HG02884 (cell line): ENCODE results near the gene LRRC28.

Experiments used
- ATAC-seq: cut with Tn5 transposase; IDR thresholded peaks from one replicate; pipeline ENCODE4 v1.9.1; 2021; ENCODE audit warnings: mild to moderate bottlenecking, moderate library complexity; ENCODE audit not compliant: unreplicated experiment

LRRC28 gene

GRCh38 chr15:99341786-99342185 is 90.5 kb downstream of the LRRC28 start:
- no peak for ATAC-seq

GRCh38 chr15:99343208-99343607 is 91.9 kb downstream of the LRRC28 start:
- no peak for ATAC-seq

DNA sequence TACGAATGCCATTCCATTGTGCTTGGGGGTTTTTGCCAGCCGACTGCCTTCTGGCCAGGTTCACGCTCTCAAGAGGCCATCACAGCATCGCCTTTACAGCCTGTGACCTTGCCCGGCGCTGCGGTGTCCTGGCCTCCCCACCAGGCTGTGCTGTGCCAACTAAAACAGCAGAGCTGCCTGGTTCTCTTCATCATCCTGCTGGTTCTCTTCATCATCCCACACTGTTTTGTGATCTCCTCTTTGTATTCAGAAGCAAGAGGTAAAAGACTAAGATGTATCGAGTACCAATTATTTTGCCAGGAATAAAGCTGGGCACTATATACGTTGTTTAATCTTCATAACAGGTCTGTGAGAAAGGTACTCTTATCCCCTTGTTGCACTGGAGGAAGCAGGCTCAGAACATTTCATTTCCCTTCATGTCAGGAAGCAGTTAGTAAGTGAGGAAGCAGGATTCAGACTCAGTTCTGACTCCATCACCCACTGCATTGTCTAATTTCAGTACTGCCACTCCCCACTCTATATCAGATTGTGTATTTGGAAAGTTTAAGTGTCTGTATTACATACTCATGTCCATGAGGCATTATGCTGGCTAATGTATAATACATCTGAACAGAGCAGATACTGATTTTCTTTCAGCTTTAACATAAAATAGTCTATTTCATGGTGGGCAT is 92.7 kb downstream of the LRRC28 start:
- ATAC-seq: no peak

DNA sequence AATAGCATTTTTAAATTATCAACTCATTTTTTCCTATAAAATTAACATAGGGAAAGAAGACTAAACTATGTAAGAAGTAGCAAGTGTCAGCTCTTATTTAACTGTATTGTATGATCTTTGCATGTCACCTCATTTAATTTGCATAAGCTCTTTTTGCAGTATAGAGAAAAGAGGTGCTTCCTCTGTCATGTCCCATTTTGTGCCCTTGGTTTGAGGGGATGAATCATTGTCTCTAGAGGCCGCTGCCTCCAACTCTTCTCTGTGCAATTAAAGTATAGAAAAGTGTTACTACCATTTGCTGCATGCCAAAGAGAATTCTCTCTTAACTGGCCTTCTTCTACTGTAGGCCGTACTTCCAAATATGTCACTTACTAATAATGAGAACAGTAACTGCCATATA is 93.4 kb downstream of the LRRC28 start:
- ATAC-seq: no peak

DNA sequence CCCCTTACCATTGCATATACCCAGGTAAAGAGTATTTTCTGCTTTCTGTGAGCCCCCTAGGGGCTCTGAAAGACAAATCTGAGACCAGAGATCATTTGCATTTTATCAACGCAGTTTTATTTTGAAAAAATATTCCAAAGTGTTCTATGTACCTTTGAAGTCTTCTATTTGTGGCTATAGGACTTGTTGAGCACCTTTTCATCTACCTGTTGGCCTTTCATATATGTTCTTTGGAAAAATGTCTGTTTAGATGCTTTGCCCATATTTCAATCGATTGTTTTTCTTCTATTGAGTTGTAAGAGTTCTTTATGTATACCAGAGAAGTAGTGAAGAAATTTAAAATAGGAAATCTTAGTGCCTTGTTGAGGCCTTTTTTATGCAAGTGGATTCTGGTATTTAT is 94.0 kb downstream of the LRRC28 start:
- no peak for ATAC-seq

DNA sequence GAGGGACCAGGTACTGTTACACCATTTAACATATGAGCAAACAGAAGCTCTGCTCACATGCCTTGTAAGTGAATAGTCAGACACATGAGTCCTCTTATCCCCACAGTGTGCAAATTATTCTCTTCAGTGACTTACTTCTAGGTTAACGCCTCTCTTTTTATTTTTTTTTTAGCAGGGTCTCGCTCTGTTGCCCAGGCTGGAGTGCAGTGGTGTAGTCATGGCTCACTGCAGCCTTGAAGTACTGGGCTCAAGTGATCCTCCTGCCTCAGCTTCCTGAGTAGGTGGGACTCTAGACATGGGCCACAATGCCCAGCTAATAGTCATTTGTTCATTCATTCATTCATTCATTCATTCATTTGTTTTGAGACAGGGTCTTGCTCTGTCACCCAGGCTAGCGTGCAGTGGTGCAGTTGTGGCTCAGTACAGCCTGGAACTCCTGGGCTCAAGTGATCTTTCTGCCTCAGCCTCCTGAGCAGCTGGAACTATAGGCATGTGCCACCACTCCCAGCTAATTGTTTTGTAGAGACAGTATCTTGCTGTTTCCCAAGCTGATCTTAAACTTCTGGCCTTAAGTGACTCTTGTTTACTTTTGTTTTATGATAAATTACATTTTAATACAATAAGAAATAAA is 94.7 kb downstream of the LRRC28 start:
- ATAC-seq: no peak

DNA sequence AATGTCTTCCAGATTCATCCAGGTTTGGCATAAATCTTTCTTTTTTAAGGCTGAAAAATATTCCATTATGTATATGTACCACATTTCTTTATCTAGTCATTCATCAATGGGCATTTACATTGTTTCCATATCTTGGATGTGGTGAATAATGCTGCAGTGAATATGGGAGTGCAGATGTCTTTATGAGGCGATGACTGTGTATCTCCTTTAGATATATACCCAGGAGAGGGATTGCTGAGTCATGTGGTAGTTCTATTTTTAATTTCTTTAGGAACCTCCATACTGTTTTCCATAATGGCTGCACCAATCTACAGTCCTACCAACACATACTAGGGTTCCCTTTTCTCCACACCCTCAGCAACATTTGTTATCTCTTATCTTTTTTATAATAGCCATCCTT is 96.3 kb downstream of the LRRC28 start:
- ATAC-seq: no peak

GRCh38 chr15:99348412-99348811 is 97.1 kb downstream of the LRRC28 start:
- no peak for ATAC-seq

DNA sequence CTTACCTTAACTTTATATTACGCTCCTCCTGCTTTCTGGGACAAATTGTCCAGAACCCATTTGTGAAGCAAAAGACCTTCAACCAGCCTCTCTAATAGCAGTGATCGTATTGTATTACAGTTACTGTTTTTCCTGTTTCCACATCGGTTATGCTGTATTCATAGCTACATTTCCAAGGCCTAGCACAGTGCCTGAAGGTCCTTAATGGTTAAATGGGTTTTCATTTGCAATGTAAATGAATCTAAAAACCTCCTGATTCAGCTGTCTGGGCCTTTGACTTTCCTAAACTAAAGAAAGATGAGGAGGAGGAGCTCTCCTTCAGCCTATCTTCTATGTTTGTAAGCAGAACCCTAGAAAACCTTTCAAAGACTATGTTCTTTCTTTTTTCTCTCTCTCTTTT is 99.1 kb downstream of the LRRC28 start:
- no peak for ATAC-seq

GRCh38 chr15:99359769-99360168 is 108.5 kb downstream of the LRRC28 start:
- no peak for ATAC-seq

DNA sequence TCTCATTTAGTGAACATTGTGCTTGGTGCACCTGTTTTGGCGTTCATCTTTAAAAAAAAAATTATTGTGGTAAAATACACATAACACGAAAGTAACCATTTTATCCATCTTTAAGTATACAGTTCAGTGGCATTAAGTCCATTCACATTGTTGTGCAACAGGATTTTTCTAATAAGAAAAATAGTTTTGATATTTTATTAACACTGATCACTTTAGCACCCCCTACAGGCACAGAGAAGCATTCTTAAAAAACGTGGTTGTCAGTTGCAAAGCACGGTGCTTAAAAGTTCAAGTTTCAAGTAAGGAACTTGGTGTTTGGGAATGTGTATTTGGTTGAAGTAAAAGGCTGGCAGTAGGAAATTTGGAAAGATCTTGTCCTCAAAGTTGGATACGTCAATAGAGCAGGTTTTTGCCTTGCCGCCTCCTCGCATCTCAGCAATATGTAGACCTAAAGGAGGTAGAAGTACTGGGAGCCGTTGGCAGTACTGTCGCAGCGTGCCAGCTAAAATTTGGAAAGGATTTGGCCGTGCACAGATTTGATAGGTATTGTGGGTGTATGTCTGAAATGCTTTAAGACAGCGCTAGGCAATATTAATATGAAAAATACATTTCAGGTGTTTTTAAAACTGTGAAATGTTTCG is 110.4 kb downstream of the LRRC28 start:
- ATAC-seq: no peak

DNA sequence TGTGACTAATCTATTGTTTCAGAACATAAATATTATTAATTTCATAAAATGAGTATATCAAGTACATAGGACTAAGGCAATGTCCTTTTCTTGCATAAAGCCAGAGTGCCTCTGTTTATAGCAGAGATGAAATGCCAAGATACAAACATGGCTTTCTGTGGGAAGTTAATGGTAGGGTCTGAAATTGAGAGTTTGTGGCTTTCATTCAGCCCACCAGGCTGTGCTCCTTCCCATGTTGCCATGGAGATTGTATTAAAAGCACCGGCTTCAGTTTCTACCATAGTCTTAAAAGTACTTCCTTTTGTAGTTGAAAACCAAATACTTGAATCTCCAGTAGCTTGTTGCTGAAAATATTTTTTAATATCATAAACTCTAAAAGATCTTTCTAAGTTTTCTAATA is 114.0 kb downstream of the LRRC28 start:
- ATAC-seq: peak; percentile 93

DNA sequence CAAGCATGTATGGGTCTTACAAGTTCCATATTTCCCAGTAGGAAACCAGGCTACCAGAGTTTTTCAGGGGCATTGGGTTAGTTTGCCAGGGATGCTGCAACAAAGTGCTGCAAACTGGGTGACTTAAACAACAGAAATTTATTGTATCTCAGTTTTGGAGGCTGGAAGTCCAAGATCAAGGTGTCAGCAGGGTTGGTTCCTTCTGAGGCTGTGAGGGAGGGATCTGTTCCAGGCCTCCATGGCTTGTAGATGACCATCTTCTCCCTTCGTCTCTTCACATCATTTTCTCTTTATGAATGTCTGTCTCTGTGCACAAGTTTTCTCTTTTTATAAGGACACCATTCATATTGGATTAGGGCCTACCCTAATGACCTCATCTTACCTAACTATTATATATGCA is 114.7 kb downstream of the LRRC28 start:
- no peak for ATAC-seq

- ATAC-seq: no peak
These were observed 117.5 kb downstream of the LRRC28 start for GRCh38 chr15:99368743-99369142.

DNA sequence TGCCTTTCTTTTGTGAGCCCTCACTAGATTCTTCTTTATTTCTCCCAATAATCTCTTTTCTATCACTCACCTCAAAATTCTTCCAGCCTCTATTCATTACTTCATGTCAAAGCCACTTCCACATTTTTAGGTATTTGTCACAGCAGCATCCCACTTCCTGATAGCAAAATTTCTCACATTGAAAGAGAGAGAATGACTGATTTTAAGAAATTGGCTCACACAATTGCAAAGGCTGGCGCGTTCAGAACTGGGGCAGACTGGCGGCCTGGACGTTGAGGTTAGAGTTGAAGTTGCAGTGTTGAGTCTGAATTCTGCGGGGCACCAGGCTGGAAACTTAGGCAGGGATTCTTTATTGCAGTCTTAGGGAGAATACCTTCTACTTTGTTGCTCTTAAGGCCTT is 117.9 kb downstream of the LRRC28 start:
- ATAC-seq: no peak

GRCh38 chr15:99371180-99372103 is 120.2 kb downstream of the LRRC28 start:
- peak; percentile 89 for ATAC-seq

DNA sequence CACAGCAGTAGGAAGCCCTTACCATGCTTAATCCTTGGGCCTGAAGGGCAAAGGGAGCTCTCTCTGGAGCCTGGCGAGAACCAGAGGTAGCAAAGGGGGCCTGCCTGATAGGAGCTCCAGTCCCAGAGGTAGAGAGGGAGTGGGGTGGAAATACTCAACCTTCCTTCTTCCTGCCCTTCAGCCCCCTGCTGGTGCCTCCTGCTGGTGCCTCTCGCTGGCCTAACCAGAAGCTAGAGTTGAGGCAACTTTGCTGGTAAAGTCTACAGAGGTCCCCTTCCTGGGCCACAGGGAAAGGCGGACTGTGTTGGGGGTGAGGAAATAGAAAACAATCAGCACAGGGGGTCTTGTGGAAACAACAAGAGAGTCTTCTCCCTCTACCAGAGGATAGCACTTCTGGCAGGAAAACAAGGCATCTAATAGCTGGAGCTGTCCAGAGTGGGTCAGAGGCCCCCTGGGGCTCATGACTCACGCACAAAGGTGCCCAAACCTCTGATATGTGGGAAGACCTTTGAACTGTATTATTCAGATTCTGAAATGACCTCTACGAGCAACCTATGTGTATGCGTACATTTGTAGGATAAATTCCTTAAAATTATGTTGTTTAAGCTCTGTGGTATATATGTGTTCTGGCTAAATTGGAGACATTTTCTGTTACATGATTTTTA is 133.9 kb downstream of the LRRC28 start:
- no peak for ATAC-seq

- no peak for ATAC-seq
These were observed 134.6 kb downstream of the LRRC28 start for GRCh38 chr15:99385865-99386264.

DNA sequence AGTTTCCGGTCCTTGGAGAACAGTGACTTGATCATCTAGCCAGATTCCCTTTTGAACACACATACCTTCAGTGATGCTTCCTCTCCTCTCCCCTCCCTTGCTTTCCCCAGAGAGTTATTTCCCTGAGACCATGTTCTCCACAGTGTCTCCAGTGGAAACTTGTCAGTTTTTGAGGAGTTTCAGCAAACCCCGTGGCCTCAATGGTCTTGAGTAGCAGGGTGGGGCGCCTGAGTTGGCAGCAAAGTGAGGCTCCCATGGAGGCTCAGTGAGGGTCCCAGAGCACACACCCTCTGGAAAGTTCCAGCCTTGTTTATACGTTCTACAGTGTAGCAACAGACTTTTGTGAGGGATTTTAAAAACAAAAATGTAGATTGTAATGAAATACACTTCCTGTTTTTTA is 135.1 kb downstream of the LRRC28 start:
- no peak for ATAC-seq

DNA sequence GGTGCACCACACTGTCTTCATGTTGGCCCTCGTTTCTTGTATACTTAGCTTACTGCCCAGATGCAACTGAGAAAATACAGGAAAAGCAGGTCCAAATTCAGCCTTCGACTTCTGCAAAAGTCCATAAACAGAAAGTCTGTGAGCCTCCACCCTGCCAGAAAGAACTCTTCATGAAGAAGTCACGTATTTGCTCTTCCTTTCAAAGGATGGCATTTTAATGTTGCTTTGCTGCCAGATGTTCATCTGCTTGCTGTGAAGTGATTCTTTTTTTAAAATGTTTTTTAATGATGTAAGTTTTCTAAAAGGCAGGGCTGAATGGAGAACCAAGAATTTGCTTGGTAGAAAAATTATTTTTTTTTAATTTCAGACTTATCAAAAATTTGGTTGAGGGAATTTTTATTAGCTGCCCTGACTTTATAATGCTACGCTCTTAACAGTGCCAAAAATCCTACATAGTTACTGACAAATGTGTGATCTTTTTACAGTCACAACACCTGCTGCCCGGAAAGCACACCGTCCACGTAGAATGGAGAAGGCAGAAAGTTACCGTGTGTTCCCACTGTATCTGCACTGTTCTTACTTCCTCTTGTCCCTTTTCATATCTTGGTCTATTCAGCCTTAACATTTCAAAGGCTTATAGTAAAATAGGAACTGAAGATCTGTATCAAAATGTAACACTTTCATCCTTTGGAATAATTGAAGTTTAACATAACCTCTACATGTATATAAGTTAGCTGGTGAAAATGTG is 136.3 kb downstream of the LRRC28 start:
- peak; percentile 48 for ATAC-seq
